NCI-H524 (cell line): Measurements from ENCODE around the gene COL23A1.
A peak's percentile ranks its signal among the peaks of the same experiment; 100 is the strongest.
"Not testable (repeated sequence)": the region's sequence is repeated elsewhere in the genome, so short reads cannot be mapped to it uniquely, and the experiment has no call there.

ENCODE experiments used
- DNase-seq, 2 experiments: peaks; one replicate each; lab custom pipeline; 2025; lab: John Stamatoyannopoulos, UW

The COL23A1 gene

GRCh38 chr5:178378527-178379484, 211.4 kb downstream of the COL23A1 start:
- no peak for DNase-seq

- DNase-seq = no peak
Measured at GRCh38 chr5:178377583-178378270, 212.5 kb downstream of the COL23A1 start.

- no peak for DNase-seq
Measured at GRCh38 chr5:178376921-178377582, 213.1 kb downstream of the COL23A1 start.

GRCh38 chr5:178375348-178375747, 214.8 kb downstream of the COL23A1 start:
- no peak for DNase-seq

- DNase-seq = no peak
Measured at GRCh38 chr5:178373711-178374110, 216.5 kb downstream of the COL23A1 start.

- DNase-seq = no peak
Measured at GRCh38 chr5:178372142-178372571, 218.0 kb downstream of the COL23A1 start.

GRCh38 chr5:178371362-178372111, 218.7 kb downstream of the COL23A1 start:
- DNase-seq = no peak

- no peak for DNase-seq
Measured at GRCh38 chr5:178370102-178370501, 220.1 kb downstream of the COL23A1 start.

GRCh38 chr5:178369469-178369868, 220.7 kb downstream of the COL23A1 start:
- DNase-seq = not testable (repeated sequence)

- no peak for DNase-seq
Measured at GRCh38 chr5:178368716-178369300, 221.4 kb downstream of the COL23A1 start.

GRCh38 chr5:178368274-178368673, 221.9 kb downstream of the COL23A1 start:
- no peak for DNase-seq

- DNase-seq = peak in 1 of 2 experiments; percentile 32
Measured at GRCh38 chr5:178367736-178368120, 222.5 kb downstream of the COL23A1 start.

- DNase-seq = peak; percentile 14 to 43
Measured at GRCh38 chr5:178366998-178367735, 223.0 kb downstream of the COL23A1 start.

- DNase-seq = peak; percentile 39 to 72
Measured at GRCh38 chr5:178365501-178366440, 224.4 kb downstream of the COL23A1 start.

- DNase-seq = no peak
Measured at GRCh38 chr5:178364326-178364675, 225.9 kb downstream of the COL23A1 start.

GRCh38 chr5:178363501-178364325, 226.5 kb downstream of the COL23A1 start:
- no peak for DNase-seq

- DNase-seq = no peak
Measured at GRCh38 chr5:178361657-178362445, 228.3 kb downstream of the COL23A1 start.

- DNase-seq = no peak
Measured at GRCh38 chr5:178360926-178361235, 229.3 kb downstream of the COL23A1 start.
